ENCODE data around the gene FDX2.

FDX2 gene

GRCh38 chr19:10299545-10300458 lies 16.0 kb downstream of the FDX2 start:
- DNase-seq: no peak

GRCh38 chr19:10295847-10296591 lies 19.8 kb downstream of the FDX2 start:
- no peak for DNase-seq

- no peak for DNase-seq
Measured at GRCh38 chr19:10295305-10295846, 20.4 kb downstream of the FDX2 start.

GRCh38 chr19:10294368-10294697 lies 21.5 kb downstream of the FDX2 start:
- no peak for DNase-seq

- DNase-seq: no peak
Measured at GRCh38 chr19:10293637-10294367, 22.0 kb downstream of the FDX2 start.

GRCh38 chr19:10292789-10293636 lies 22.8 kb downstream of the FDX2 start:
- DNase-seq: no peak

GRCh38 chr19:10292206-10292788 lies 23.5 kb downstream of the FDX2 start:
- DNase-seq: no peak

GRCh38 chr19:10291554-10292205 lies 24.1 kb downstream of the FDX2 start:
- no peak for DNase-seq

- no peak for DNase-seq
Measured at GRCh38 chr19:10290876-10291553, 24.8 kb downstream of the FDX2 start.

GRCh38 chr19:10290357-10290875 lies 25.4 kb downstream of the FDX2 start:
- no peak for DNase-seq

- DNase-seq: no peak
Measured at GRCh38 chr19:10289836-10290356, 25.9 kb downstream of the FDX2 start, which contains the start of gene ICAM5. ICAM5 (plus strand) TSS chr19:10289952; CDS start chr19:10290044, 92 bp downstream.

- DNase-seq: no peak
Measured at GRCh38 chr19:10289167-10289835, 26.5 kb downstream of the FDX2 start.

GRCh38 chr19:10288662-10289166 lies 27.1 kb downstream of the FDX2 start:
- DNase-seq: no peak

GRCh38 chr19:10286803-10287737 lies 28.7 kb downstream of the FDX2 start, which contains the start of gene ICAM4:
ICAM4 (plus strand) TSS chr19:10286955; CDS start chr19:10287013, 58 bp downstream.
- no peak for DNase-seq

GRCh38 chr19:10285393-10285792 lies 30.4 kb downstream of the FDX2 start:
- DNase-seq: no peak

GRCh38 chr19:10284960-10285278 lies 30.9 kb downstream of the FDX2 start:
- no peak for DNase-seq

GRCh38 chr19:10284065-10284959 lies 31.5 kb downstream of the FDX2 start:
- no peak for DNase-seq
